Stimulated activated CD4-positive, alpha-beta T cell treated with anti-CD3 and anti-CD28 coated beads, Interleukin-12 subunit alpha, Interleukin-12 subunit beta, amount 100 ng/mL, for 24 hours (primary cell): ENCODE data around the gene ADAM12.

Experiments used
- DNase-seq, 2 experiments: peaks; one replicate each; pipeline ENCODE4 v3.0.0-alpha.2; 2020; ENCODE audit warnings: low read depth in 2 of 2

ADAM12 gene

GRCh38 chr10:126387931-126388911 lies at the start of gene ADAM12:
ADAM12 (minus strand) TSS chr10:126388477; CDS start chr10:126388145, 332 bp downstream.
- no peak for DNase-seq

DNA sequence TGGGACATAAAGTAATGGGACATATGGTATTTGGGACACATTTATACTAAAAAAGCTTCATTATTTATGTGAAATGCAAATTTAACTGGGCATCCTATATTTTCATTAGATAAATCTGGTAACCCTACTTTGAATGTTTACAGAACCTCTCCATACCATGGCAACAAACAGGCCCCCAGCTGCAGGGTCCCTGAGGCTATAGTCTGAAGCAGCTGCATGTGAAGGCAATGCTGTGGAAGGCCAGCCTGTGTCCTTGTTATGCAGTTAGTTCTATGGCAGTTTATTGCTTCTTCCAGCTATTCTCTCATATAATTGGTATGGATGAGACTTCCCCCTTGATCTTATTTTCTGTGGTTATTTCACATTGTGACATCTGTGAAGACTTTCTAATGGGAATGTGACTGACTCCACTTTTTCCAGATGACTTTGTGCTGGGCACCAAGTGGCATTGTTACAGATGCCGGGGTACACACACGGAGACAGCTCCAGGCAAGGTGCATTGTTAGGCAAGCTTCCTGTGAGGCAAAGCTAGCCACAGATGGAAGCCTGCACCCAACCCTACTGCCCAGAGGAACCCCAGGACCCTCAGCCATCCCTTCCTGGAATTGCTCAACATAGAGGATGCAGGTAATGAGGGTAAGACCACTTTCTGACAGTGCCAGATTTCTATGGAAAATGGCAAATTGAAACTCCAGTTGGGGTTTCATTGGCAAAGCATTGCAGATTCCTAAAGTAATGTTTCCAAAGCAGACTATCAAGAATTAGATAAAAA lies 49.5 kb upstream of the ADAM12 start:
- DNase-seq = no peak

- DNase-seq = no peak
Observed at GRCh38 chr10:126434235-126434634, 46.0 kb upstream of the ADAM12 start.

GRCh38 chr10:126433351-126433750 lies 45.1 kb upstream of the ADAM12 start:
- no peak for DNase-seq

DNA sequence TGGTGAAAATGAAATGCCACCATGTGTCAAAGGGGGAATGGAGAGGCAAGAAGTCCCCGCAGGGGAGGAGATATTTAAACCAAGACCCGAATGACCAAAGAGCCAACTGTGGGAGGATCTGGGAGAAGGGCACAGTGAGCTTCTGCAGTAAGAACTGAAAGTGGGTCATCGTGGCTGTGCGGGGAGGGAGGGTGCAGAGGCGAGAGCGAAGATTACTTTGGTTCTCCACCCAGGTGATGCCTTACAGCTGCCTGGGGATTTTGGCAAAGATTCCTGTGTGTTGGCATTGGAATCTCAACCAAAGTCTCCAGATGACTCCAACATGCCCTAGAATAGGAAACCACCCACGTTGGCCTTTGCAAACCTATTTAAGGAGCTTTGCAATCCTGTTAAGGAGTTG lies 44.2 kb upstream of the ADAM12 start:
- no peak for DNase-seq

DNA sequence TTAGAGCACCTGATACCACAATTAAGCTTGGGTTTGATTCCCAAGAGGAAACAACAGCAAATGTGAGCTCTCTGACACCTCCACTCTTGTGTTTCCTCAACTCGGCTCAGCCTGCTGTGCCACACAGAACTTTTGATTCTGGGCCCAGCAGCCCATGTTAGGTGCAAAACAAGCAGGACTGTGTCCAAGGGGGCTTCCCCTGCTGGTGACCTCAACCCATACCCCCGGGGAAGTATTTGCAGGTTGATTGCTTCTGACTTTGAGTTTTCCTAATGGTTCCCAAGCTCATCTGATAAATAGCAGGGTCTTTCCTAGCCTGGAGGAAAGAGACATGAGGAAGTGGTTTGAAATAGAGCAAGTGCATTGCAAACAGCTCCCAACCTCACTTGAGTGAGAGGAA lies 43.5 kb upstream of the ADAM12 start:
- no peak for DNase-seq

GRCh38 chr10:126430512-126430911 lies 42.2 kb upstream of the ADAM12 start:
- DNase-seq = no peak

- no peak for DNase-seq
Observed at GRCh38 chr10:126429275-126429674, 41.0 kb upstream of the ADAM12 start.

DNA sequence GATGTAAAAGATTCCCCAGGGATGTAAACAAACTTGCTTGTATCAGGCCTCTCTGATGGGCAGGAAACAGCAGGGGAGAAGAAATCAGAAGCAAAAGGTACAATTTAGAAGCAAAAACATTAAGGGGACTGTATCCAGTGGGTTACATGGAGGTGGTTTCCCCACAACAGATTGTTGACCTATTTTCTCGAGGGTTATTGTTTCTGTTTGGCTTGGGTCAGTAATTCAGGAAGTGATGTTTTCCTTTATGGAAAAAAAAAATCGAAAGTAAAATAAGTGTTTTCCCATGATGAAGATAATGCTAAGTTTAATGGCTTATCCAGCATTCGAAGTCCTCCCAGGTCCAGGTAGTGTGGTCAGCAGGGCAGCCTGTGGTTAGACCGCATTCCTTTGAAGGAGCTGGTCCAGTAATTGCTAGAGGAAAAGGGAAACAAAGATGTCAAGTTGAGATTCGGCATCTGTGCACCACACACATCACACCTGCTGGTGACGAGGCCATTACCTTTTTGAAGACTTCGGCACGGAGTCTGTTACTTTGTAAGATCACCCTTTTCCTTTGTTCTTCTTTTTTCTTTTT lies 37.3 kb upstream of the ADAM12 start:
- no peak for DNase-seq

DNA sequence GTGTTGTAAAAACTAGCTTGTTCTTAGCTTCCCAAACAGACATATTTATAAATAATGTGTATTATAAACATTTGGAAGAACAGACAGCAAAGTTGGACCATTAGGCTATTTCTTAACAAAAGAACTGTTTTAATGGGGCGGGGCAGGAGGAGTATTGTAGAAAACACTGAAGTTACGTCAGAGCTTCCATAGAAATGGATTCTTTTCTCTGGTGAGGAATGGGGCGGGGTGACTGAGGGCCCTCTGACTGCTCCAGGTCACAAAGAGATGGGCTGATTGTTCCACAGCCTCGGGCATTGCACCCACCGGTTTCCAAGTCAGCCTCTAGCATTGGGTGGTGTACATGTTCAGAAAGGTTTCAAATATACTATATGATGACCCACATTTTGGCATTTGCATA lies 36.8 kb upstream of the ADAM12 start:
- no peak for DNase-seq

GRCh38 chr10:126423732-126424491 lies 35.6 kb upstream of the ADAM12 start:
- DNase-seq = no peak

DNA sequence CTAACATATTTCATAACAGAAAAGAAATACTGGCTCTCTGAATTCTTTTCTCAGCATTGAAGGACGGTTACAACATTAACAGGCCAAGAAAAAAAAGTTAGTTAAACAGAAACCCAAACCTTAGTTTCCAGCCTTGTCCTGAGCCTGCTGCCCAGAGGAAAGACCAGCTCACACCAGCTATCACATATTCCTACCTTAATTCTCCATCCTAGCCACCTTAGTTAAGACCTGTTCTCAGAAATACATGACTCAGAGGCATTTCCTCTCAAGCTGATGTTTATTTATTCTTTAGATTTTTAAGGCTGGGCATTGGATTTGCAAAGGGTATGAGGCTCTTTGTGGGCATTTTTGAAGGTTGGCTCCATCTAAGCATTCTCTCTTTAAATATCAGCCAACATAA lies 34.3 kb upstream of the ADAM12 start:
- no peak for DNase-seq

GRCh38 chr10:126421756-126422256 lies 33.5 kb upstream of the ADAM12 start:
- no peak for DNase-seq

- DNase-seq = no peak
Observed at GRCh38 chr10:126420567-126421300, 32.5 kb upstream of the ADAM12 start.

- DNase-seq = no peak
Observed at GRCh38 chr10:126417220-126417825, 29.0 kb upstream of the ADAM12 start.

DNA sequence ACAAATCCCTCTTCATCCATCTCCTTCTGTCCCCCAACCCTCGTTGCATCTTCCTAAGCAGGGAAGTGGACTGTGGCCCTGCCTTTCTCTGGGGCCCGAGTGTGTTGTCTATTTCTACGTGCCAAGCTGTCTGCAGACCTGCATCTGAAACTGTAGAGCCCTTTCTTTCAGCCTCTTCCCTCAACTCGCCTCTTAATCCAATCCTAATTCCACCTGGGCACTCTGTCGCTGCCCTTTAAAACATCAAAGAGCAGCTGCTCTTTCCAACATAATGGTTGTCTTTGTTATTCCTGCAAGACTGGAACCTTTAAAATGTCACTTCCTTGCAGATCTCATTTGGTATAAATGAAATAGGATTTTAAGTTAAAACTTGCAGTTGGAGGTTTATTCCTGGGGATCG lies 21.5 kb upstream of the ADAM12 start:
- DNase-seq = no peak

- DNase-seq = no peak
Observed at GRCh38 chr10:126408953-126409641, 20.8 kb upstream of the ADAM12 start.

DNA sequence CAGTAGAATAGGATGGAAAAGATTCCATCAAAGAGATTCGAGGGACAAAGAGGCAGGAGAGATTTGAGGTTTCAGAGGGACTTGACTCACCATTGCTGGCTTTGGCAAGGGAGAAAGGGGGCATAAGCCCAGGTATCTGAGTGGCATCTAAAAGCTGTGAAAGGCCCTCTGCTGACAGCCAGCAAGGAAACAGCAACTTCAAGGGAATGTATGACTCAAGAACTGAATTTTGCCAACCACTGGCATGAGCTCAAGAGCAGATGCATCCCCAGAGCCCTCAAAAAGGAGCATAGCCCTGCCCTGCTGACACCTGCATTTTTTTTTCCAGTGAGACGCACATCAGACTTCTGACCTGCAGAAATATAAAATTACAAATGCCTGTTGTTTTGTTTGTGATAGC lies 19.6 kb upstream of the ADAM12 start:
- DNase-seq = no peak

DNA sequence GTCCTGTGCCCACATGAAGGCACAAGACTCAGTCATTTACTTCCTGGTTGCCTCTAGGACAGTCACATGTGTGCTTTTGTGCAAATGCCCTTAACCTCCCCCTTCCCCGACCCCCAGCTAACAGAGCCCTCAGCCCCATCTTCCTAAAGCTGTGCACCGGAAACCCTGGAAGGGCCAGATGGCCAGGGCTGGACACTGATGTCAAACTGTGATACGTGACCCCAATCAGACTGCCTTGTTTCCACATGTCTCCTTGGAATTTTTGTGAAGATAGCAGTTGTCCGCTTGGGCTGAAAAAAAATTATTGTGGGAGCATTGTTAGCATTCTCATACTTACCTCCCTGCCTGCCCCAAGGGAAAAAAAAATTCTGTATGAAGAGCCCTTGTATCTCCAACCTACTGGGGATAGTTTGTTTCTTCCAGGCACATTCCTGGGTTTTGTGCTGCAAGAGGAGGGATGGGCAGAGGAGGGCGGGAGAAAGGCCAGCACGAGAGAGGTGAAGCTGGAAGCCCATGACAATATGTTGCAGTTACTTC lies 17.0 kb upstream of the ADAM12 start:
- DNase-seq = no peak
